Transverse colon (tissue), 3 donors: Measurements from ENCODE around the gene ZNF143.

Experiments
- CTCF ChIP-seq, 5 experiments: fragments of 200-600 bp in 3 of 5; fragments of 450-650 bp in 2 of 5; sonication (generic) in 3 of 5; IDR thresholded peaks; 1 replicate in 2 of 5; 2 replicates in 3 of 5; pipeline ENCODE4 v1.5.1; 2016 to 2017; ENCODE audit warnings: antibody characterized with exemption in 5 of 5, inconsistent platforms in 3 of 5, mild to moderate bottlenecking in 2 of 5, moderate library complexity in 1 of 5
- EP300 ChIP-seq: sonication (generic); formaldehyde crosslinking; IDR thresholded peaks from one replicate; pipeline ENCODE4 v1.6.1; 2017; ENCODE audit warnings: antibody characterized with exemption, low read depth
- POLR2A ChIP-seq: fragments of 450-650 bp; IDR thresholded peaks from one replicate; pipeline ENCODE4 v1.6.1; 2016; ENCODE audit warnings: antibody characterized with exemption, mild to moderate bottlenecking, moderate library complexity

- TF ChIP-seq EP300, result no peak
- TF ChIP-seq POLR2A, result no peak
- TF ChIP-seq CTCF (IDR thresholded peaks at IDR 0.05), result no peak
These were observed 22.2 kb upstream of the ZNF143 start for GRCh38 chr11:9438611-9439010.
